Measurements from ENCODE around the gene DESI1. TPM values are rescaled to one million over a fixed set of nuclear protein-coding genes. Genes with fewer than 3 reads are reported as not detected.
A peak's percentile ranks its signal among the peaks of the same experiment; 100 is the strongest.

The DESI1 gene
- total RNA-seq, 1 experiment from 2014 or later = 30.2 TPM

- no peaks in the 10 kb centered on the region for H3K79me1 ChIP-seq (ENCODE audit: insufficient read depth, low read depth, low read length, poor library complexity, severe bottlenecking)
- no peak overlapping the region for H3K23ac ChIP-seq (ENCODE audit: insufficient read length, low read depth, low read length)
- H3K4me1 Mint-ChIP-seq = no peaks in the 10 kb centered on the region; a peak in 1 of 4 replicates
- H3K4me2 ChIP-seq (ENCODE audit: insufficient read depth, insufficient read length, low read length) = no peak overlapping the region
- no peak overlapping the region for H2AFZ ChIP-seq (ENCODE audit: low read length)
- no peak overlapping the region for H3K56ac ChIP-seq (ENCODE audit: insufficient read length, low read depth, low read length)
- H3K9me3 Mint-ChIP-seq = no peaks in the 10 kb centered on the region
- no peaks in the 10 kb centered on the region for H3K9me3 ChIP-seq (ENCODE audit: control insufficient read depth, low read depth, low read length)
- no peak overlapping the region for H2BK12ac ChIP-seq (ENCODE audit: insufficient read length, low read depth, low read length)
- no peaks in the 10 kb centered on the region for H3K79me2 ChIP-seq (ENCODE audit: insufficient read depth, low read length)
- H2AK5ac ChIP-seq (ENCODE audit: insufficient read length, low read length) = no peak overlapping the region
- H3K14ac ChIP-seq (ENCODE audit: insufficient read depth, low read length) = no peak overlapping the region
- H3K27ac ChIP-seq (ENCODE audit: insufficient read length, low read depth, low read length) = no peak overlapping the region
- H2BK5ac ChIP-seq (ENCODE audit: insufficient read length, low read length) = no peak overlapping the region
- H3K36me3 Mint-ChIP-seq (ENCODE audit: insufficient read depth in 1 of 3, low read depth in 3 of 3) = peaks cover 0 to 11% (median 4%) of the 10 kb centered on the region in 3 experiments; a peak in 4 of 7 replicates
- no peak overlapping the region for H3K18ac ChIP-seq (ENCODE audit: insufficient read length, low read depth, low read length)
- H3K27me3 ChIP-seq (ENCODE audit: insufficient read depth, low read length) = no peaks in the 10 kb centered on the region
- no peak overlapping the region for H4K8ac ChIP-seq (replicated peaks; ENCODE audit: insufficient read length, low read depth, low read length)
- peak overlapping the region in 1 of 3 experiments; percentile 74; a peak in 2 of 7 replicates for H3K27ac Mint-ChIP-seq
- H3K27me3 Mint-ChIP-seq (ENCODE audit: low read depth) = peaks cover 2% of the 10 kb centered on the region
- DNase-seq = no peak
- H4K91ac ChIP-seq (ENCODE audit: insufficient read length, low read depth, low read length) = no peak overlapping the region
- no peak overlapping the region for H2BK15ac ChIP-seq (ENCODE audit: low read depth, low read length)
- no peak overlapping the region for H3T11ph ChIP-seq (ENCODE audit: low read length)
- H3K23me2 ChIP-seq (ENCODE audit: insufficient read length, low read depth, low read length, poor library complexity, severe bottlenecking) = no peaks in the 10 kb centered on the region
- H4K20me1 ChIP-seq (ENCODE audit: control insufficient read depth, insufficient read depth, insufficient read length) = no peaks in the 10 kb centered on the region
- H2BK120ac ChIP-seq (ENCODE audit: low read depth, low read length, poor library complexity, severe bottlenecking) = no peak overlapping the region
- no peak overlapping the region for H3K4ac ChIP-seq (ENCODE audit: low read depth, low read length)
- no peak overlapping the region for H4K5ac ChIP-seq (ENCODE audit: insufficient read length, low read depth, low read length)
- H3K4me1 ChIP-seq (ENCODE audit: insufficient read depth, low read length) = 0 out of 2 replicates have a peak, but pooled peaks cover 2% of the 10 kb centered on the region
- TF ChIP-seq, protein P1, sequence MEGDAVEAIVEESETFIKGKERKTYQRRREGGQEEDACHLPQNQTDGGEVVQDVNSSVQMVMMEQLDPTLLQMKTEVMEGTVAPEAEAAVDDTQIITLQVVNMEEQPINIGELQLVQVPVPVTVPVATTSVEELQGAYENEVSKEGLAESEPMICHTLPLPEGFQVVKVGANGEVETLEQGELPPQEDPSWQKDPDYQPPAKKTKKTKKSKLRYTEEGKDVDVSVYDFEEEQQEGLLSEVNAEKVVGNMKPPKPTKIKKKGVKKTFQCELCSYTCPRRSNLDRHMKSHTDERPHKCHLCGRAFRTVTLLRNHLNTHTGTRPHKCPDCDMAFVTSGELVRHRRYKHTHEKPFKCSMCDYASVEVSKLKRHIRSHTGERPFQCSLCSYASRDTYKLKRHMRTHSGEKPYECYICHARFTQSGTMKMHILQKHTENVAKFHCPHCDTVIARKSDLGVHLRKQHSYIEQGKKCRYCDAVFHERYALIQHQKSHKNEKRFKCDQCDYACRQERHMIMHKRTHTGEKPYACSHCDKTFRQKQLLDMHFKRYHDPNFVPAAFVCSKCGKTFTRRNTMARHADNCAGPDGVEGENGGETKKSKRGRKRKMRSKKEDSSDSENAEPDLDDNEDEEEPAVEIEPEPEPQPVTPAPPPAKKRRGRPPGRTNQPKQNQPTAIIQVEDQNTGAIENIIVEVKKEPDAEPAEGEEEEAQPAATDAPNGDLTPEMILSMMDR (conservative IDR thresholded peaks at IDR 0.05) = no peak
- H3K4me3 Mint-ChIP-seq = no peak overlapping the region
- H2BK20ac ChIP-seq (ENCODE audit: low read depth, low read length, poor library complexity, severe bottlenecking) = no peak overlapping the region
- H3K9ac ChIP-seq (ENCODE audit: extremely low read depth, insufficient read length, low read length) = no peak overlapping the region
- no CpG with 5 or more reads among the region's 26 CpGs for WGBS (ENCODE audit: extremely low coverage, insufficient read length, low lambda C conversion rate)
These were observed 45.9 kb downstream of the DESI1 start for GRCh38 chr22:41574847-41575381.

All from H9 (cell line).